A673 (cell line): ENCODE measurements around the gene LRRC8B.

Source experiments
- EZH2 ChIP-seq: fragments of 200-600 bp; sonication (generic); IDR thresholded peaks from 2 replicates; pipeline ENCODE4 v1.6.1; 2017; ENCODE audit warnings: borderline replicate concordance, low read depth, mild to moderate bottlenecking, mixed read lengths, antibody characterized with exemption, low read length; ENCODE audit not compliant: poor library complexity, severe bottlenecking
- TF ChIP-seq, protein P1 (sequence below): fragments of 300-800, 200-600 bp; sonication (generic); conservative IDR thresholded peaks from 2 replicates; pipeline ENCODE4 v1.5.1; 2017; ENCODE audit warnings: low read depth, mild to moderate bottlenecking, antibody characterized with exemption, low read length, moderate library complexity, mixed read lengths

- no peak for TF ChIP-seq EZH2
- TF ChIP-seq, protein P1, sequence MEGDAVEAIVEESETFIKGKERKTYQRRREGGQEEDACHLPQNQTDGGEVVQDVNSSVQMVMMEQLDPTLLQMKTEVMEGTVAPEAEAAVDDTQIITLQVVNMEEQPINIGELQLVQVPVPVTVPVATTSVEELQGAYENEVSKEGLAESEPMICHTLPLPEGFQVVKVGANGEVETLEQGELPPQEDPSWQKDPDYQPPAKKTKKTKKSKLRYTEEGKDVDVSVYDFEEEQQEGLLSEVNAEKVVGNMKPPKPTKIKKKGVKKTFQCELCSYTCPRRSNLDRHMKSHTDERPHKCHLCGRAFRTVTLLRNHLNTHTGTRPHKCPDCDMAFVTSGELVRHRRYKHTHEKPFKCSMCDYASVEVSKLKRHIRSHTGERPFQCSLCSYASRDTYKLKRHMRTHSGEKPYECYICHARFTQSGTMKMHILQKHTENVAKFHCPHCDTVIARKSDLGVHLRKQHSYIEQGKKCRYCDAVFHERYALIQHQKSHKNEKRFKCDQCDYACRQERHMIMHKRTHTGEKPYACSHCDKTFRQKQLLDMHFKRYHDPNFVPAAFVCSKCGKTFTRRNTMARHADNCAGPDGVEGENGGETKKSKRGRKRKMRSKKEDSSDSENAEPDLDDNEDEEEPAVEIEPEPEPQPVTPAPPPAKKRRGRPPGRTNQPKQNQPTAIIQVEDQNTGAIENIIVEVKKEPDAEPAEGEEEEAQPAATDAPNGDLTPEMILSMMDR: no peak
Measured at GRCh38 chr1:89546082-89546889, 21.7 kb downstream of the LRRC8B start.
